ENCODE measurements around the gene MUS81.

GRCh38 chr11:65842144-65842543 is 18.1 kb upstream of the MUS81 start:
- no peak for TF ChIP-seq CTCF (IDR thresholded peaks at IDR 0.05; ENCODE audit: borderline replicate concordance, extremely low read depth, low read length, poor library complexity, severe bottlenecking)
- no peak for TF ChIP-seq EZH2 (IDR thresholded peaks at IDR 0.05; ENCODE audit: borderline replicate concordance, low read depth, low read length, severe bottlenecking)
